COR-L47 (cell line): Measurements from ENCODE around the gene RPS14.
A peak's percentile ranks its signal among the peaks of the same experiment; 100 is the strongest.

Source experiments
- DNase-seq: peaks from one replicate; lab custom pipeline; 2025; lab: John Stamatoyannopoulos, UW

RPS14 gene

DNA sequence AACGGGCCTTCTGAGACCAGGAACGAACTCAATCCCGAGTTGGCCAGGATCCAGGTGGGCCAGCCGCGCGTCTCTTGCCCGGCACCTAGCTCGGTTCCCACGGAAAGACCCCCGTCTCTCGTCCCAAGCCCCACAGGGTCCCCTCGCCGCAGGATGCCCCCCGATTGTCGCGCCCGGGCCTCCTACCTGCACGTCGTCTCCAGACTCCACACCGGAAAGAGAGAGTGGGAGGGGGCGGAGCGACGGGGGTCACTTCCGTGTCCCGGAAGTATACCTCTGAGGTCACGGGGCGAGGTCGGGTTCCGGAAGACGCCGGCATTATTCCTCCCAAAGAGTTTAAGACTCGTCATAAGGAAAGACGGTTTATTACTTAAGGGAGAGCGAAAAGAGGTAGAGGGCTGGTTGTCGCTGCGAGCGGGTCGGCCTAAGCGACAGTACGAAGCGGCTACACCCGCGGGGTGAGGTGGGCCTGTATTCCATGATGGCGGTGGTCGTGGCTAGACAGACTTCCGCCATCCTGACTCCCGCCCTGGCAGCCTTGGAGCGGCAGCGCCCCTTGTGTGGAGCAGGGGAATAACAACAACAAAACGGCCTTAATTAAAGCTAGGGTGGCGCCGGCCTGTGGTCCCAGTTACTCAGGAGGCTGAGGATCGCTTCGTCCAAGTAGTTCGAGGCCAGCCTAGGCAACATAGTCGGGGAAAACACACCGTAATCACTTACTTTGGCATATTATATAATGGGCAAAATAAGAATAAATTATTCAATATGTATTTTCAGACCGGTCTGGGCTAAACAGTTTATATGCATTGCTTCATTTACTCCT is at the start of gene RPS14:
TSS of gene RPS14 (minus strand) at position 223 of the 823 bp plus-strand sequence. CDS start 2,006 bp downstream, outside the sequence.
- peak; percentile 91 for DNase-seq

DNA sequence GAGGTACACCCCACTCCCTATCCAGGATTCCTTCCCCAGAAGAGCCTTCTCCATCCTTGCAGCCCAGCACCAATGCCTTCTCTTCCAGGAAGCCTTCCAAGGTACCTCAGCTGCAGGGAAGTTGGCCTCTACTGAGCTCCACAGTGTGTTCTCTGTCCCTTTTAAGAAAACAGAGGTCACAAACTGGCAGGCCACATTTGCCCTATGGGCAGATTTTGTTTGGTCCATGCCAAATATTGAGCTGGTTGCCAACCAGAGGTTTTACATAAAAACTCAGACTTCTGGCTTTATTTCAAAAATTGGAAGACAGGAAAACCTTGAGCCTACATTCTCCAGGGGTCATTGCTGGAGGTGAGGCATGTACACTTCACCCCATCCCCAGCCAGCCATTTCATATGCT is 49.4 kb upstream of the RPS14 start:
- DNase-seq: no peak

DNA sequence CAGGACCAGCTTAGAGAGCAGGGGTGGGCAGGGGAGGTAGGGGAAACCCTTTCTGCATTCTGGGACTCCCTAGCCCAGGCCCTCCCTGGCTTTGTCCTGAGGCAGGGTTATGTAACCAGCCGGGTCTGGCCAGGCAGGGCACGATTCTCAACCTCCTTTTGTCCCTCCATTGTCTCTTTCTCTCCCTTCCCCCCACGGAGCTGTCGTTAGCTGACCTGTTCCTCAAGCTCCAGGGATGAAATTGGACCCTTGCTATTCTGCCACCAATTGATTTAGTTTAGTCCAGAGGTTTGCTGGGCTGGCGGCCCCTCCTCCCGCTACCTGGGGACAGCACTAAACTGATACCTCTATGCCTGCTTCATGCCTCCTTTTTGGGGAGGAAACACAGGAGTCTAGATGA is 49.0 kb upstream of the RPS14 start:
- DNase-seq: no peak

DNA sequence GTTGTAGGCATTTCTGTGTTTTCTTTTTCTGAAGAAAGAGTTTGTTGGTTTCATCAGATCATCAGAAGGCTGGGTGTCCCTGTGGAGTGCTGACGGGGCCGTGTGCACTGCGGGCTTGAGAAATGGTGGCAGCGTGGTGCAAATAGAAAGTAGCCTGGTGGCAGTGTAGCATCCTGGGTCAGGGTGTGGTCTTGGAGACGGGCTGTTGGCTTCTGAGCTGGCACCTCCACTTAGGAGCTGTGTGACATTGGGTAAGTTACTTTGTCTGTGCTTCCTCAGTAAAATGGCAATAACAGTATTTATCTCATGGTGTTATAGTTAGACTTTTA is 48.4 kb upstream of the RPS14 start:
- DNase-seq: no peak

DNA sequence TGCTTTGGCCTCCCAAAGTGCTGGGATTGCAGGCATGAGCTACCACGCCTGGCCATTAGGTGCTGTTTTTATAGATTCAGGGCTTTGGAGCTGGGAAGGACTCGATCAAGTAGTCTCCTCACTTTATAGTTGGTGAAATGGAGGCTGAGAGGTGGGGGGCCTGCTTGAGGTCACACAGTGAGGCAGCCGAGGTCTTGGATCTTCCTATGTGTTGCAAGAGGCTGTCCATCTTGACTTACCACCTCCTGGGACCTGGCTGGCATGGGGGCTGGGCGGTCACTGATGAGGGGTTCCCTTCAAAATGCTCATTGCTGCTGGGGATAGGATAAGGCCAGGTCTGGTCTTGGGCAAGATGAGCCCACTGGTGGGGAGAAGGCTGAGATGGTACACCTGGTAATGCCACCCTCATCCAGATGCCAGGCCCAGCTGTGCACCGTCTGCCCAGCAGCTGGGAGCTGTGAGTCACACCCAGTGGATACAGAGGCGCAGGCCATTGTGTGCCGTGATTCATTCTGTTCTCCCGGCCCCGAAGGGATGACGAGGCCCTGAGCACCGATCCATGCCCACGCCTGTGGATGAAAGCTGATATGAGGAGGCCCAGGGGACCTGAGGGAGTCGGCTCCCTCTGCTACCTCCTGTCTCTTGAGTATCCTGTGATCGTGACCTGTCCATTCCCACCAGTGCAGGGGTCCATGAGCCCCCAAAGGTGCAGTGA is 47.9 kb upstream of the RPS14 start:
- no peak for DNase-seq

DNA sequence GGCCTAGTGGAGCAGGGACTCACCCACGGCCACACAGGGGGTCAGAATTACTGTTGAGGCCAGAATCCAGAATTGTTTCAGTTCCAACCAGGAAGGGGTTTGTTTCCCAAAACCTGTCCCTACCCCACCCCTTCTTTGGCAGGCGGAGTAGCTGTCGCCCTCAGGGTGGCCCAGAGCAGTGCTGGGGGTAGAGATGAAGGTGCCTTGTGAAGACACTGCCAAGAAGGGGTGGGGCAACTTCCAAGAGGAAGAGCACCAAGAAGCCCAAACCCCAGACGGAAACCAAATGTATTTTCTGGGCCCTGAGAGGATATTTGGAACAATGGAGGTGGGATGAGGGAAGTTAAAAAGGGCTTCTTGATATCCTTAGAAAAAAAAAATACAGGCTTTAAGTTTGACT is 47.0 kb upstream of the RPS14 start:
- no peak for DNase-seq

DNA sequence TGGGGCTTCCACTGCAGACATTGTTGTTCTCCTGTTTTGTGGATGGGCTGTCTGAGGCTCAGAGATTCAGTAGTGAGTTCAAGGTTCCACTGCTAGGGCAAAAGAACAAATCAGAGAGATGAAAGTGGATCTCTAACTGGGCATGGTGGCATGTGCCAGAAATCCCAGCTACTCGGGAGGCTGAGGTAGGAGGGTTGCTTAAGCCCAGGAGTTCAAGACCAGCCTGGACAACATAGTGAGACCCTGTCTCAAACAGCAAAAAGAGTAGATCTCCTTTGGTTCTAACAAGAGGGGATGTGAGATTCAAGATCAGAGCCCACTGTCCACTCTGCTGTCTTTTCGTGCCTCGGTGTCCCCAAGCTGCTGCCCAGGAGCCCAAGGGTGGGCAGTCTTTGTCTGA is 46.6 kb upstream of the RPS14 start:
- no peak for DNase-seq

DNA sequence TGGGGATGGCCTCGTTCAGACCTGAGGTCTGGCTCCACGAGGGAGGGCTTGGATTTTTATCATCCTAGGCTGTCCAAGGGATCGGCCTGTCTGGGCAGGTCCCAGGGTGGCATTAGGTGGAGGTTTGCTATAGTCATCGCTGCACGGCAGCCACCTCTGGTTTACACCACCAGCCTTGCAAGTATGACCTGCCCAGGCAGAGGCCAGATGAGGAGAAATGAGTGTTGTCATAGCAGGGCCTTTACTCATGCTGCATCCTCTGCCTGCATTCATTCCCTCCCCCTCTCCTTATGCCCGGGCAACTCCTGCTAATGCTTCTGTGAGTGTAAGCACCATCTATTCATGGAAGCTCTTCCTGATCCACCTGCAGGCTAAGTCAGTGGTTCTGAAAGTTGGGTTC is 43.1 kb upstream of the RPS14 start:
- DNase-seq: no peak

DNA sequence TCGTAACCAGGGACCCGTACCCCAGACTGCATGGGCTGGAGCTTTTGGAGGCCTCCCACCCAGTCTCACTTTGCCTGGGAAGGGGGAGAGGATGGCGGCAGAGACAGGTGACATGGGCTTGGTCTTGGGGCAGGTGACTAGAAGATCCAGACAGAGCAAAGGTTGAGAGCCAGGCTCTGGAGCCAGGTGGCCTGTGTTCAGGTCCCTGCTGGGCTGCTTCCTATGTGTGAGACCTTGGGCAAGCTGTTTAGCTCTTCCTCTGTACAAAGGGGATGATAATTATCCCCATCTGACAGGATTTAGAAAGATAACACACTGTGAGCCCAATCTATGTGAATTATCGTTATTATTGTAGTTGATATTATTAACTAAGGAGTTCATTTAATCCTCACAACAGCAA is 42.3 kb upstream of the RPS14 start:
- DNase-seq: no peak

DNA sequence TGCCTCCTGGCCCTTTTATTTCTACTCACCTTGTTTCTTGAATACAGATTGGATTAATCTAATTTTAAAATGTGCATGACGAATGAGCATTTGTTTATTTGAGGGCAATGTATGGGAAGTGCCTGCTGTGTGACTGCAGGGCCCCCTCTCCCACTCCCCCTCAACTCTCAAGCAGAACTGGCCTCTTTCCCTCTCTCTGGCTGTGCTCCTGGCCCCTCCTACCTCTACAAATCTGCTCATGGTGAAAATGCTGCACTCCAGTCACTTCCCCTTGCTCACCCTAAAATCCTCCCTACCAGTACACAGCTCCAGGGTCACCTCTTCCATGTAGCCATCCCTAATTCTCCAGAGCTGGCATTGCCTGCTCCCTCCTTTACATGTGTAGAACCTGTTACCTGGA is 41.2 kb upstream of the RPS14 start:
- no peak for DNase-seq

DNA sequence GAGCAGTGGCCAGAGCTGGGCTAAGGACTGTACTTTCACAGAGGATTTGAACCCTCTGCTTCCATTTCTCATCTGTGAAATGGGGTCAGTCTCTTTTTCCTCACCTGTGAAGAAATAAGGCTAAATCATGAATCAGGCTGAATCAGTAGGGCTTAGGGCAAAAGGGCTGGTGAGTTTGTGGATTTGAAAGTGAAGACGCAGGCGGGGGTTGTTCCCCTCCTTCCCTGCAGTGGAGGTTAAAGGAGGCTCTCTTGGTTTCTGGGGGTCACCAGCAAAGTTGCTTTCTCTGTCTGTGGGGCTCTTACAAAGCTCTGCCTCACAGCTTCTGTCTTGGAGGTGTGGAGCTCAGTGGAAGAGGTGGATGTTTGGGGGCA is 40.7 kb upstream of the RPS14 start:
- DNase-seq: no peak

DNA sequence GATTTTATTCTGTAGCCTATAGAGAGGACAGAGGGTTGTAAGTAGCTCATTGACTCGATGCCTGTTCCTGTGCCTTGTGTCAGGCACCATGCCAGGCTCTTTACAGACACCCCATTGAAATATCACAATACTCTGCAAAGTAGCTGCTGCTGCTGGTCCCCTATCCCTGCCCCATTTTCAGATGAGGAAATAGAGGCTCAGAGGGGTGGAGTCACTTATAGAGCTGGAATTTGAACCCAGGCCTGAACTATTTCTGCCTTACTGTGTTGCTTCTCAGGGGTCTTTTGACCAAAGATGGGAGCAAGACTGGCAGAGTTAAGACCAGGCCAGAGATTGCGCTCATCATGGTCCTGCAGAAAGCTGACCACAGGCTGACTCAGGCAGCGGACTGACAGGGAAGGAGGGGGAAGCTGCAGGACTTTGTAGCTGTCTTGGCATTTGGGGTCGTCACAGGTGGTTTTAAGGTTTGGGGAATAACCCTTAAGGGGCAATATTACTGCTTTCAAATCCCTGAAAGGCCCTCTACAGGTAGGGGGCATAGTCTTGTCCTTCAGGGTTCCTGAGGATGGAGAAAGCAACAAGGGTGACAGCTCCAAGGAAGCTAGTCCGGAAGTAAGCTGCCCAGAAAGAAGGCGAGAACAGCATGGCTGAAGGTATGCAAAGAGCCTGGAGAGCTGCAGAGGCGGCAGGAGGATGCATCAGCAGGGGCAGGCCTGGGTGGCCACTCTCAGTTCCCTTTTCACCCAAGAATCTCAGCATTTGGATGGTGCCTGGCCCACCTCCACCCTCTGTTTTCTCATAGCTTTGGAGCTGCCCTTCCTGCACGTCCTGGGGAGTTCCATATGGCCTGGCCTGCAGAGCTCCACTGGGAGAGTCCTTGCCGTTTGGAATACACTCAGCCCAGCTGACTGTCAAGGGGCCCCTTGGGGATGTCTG is 40.1 kb upstream of the RPS14 start:
- DNase-seq: no peak

DNA sequence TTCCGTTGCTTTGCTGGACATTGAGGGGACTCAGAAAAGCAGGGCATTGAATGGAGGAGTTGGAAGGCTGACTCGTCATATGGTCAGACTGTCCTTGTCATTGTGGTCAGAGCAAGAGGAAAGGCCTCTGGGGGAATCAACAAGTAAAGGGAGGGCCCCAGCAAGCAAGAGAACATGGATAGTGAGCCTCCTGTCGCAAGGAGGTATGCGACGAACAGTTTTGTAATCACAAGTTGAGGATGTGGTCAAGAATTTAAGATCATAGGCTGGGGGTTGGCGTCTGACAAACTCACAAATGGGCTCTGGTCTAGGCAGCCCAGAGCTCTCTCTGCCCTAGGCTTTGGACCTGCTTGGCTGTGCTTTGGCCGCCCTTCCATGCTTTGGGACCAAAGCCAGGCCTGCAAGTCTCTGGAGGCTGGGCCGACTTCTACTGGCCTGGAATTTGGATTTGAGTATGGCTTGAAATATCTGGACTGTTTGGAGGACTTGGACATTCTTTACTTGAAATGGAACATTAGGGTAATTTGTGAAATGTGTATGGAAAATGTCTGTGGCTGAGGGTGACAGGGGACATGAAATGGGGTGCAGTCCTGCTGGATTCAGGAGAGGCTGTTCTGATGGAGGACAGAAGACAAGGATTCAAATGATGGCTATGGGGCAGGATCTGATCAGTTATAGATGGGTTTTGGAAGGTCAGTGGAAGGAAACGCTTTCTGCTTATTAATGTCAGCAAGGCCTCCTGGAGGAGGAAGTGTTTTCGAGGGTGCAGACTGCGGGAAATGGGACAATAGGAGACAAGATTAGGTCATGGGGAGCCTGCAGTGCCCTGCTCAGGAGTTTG is 39.2 kb upstream of the RPS14 start:
- no peak for DNase-seq

DNA sequence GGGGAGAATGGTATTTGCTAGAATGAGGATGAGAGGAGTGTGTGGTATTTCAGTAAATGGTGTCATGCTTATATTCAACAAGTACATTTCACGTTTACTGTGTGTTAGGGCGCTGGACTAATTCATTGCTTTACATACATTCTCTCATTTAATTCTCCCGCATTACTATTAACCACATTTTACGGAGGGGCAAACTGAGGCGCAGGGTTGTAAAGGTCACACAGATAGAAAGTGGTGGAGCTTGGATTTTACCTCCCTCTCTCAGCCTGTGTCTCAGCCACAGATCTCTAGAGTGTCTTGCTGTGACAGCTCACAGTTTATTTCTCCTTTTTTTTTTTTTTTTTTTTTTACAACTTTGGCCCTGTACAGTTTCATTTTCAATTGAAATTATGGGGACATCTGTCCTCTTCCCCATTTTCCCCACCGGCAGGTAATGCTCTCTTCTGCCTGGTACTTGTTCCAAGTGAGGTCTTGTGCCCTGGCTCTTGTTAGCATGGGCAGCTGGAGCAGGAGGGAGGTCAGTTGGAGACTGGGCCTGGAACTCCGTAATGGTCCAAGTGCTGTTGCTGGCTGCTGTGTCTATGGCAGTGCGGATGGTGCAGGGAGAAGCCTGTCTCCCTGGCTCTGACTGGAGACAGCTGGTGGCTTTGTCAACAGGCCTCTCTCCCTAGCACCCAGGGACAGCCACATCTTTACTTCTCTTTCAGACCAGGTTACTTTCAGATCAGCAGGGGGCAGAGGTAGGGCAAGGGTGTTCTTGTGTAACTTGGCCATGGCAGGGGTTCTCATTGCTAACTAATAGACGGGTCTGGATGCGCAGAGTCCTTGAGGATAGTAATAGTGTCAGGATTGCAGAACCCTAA is 37.9 kb upstream of the RPS14 start:
- DNase-seq: no peak

DNA sequence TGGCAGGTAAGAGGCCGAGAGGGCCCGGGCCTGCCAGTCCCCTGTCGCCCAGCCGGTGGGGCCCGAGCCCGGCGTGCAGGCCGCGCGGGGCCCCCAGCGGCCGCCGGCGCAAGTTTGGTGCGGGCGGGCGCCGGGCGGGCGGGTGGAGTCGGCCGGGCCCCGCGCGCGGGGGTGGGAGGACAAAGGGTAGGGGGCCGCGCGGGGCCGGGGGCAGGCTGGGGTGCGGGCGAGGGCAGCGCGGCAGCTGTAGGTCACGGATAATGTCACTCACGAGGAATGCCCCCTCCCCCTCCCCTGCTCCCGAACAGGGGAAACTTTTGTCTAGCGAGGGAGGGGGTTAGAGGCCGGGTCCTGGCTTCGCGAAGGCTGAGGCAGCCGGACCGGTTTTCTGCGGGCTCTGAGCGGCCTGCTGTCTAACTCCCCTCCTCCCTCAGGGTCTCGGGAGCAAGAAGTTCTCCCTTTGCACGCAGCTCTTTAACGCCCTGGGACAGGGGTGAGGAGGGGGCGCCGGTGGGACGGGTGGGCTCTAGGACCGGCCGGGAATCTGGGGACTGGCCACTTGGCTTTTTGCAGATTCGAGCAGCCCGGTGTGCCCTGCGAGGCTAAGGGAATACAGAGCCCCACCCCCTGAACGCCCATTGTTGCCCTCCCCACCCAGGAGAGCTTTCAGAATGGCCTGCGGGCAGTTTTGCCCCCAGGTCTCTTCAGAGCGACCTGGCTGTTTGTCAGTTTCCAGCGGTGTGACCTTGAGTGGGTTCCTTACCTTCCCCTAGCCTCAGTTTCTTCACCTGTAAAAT is 37.1 kb upstream of the RPS14 start:
- peak; percentile 57 for DNase-seq

DNA sequence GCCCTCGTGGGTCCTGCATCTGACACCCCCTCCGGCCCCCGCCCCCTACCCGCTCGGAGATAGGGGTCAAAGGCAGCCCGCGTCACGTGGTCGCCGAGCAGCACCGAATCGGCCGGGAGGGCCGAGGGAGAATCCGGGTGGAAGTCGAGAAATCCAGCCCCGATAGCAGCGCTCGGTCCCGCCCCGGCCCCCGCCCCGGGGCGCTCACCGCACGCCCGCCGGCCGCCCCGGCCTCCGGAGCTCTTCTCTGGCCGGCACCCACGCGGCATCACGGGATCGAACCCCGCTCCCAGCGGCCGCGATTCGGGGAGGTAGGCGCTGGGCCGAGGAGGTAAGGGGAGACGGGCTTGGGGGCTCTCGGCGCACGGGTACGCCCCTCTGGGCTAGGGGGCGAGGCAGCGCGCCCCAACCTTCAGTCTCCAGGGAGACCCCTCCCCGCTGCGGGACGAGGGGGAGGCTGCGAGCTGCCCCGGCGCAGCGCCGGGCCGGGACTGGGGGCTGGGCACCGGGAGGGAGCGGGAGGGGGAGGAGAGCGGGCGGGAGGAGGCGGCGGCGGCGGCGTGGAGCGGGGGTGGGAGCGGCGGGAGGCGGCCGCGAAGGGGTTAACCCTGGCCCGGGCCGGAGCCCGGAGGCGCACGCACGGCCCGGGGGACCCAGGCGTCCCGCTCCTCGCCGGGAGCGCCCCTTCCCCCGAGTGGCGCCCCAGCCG is 36.3 kb upstream of the RPS14 start:
- DNase-seq: peak; percentile 8

DNA sequence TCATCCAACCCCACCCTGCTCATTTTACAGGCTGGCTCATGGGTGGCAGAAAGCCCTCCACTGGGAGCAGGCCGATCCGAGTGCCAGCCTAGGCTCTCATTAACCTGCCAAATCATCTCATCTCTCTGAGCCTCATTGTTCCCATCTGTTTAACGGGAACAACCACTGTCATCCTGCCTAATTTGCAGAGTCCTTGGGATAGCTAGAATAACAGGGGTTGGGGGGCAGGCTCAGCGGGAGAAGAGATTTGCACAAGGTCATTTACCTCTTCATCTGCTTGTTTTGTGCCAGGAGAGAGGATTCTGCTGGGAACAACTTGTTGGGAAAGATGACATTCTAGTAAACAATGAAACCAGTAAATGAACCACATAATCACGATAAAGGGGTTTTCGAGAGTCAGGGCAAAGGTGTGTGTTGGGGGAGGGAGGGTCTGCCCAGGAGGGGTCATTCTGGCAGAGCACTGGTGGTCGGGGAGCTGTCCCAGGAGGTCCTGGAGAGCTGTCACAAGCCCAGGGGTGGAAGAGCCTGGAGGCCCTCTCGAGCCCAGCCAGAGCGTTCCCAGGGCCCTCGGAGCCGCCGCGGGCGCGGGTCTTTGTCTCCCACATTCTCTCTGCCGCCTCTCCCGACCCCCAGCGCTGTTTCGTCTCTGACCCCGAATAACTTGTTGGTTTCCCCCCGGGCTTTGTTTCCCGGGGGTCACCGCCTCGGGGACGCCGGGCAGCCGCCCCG is 35.6 kb upstream of the RPS14 start:
- no peak for DNase-seq

DNA sequence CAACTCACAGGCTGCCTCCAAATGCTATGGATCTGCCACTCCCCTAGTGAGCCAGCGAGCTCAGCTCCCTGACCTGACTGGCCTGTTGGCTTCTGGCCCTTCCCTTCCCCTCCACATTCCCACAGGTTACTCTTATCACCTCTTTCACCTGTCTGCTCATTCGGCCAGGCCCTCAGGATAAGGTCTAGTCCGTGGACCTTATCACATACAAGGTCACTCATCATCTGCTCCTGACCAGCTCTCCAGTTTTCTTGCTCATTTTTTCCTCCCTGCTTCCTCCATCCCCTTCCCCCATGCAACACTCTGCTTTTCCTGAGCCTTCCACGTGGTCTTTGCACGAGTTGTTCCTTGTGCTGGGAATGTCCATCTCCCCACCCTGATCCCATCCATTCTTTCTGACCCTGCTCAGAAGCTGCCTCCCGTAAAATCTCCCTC is 32.5 kb upstream of the RPS14 start:
- DNase-seq: no peak

DNA sequence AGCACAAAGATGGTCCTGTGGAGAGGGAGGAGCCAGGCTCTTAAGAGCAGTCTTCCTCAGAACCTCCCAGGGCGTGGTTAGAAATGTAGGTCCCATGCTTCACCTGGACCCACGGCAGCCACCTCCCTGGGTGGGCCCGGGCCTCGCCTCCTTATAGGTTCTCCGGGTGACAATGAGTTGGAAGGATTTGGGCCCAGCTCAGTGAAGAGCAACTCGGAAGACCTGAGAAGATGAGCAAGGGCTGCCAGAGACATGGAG is 32.1 kb upstream of the RPS14 start:
- DNase-seq: no peak
